ENCODE data around the gene NXPH4. TPM values are rescaled to one million over a fixed set of nuclear protein-coding genes. Genes with fewer than 3 reads are reported as not detected.

Gene NXPH4
- total RNA-seq, 4 donors from 2014 or later = not detected

DNA sequence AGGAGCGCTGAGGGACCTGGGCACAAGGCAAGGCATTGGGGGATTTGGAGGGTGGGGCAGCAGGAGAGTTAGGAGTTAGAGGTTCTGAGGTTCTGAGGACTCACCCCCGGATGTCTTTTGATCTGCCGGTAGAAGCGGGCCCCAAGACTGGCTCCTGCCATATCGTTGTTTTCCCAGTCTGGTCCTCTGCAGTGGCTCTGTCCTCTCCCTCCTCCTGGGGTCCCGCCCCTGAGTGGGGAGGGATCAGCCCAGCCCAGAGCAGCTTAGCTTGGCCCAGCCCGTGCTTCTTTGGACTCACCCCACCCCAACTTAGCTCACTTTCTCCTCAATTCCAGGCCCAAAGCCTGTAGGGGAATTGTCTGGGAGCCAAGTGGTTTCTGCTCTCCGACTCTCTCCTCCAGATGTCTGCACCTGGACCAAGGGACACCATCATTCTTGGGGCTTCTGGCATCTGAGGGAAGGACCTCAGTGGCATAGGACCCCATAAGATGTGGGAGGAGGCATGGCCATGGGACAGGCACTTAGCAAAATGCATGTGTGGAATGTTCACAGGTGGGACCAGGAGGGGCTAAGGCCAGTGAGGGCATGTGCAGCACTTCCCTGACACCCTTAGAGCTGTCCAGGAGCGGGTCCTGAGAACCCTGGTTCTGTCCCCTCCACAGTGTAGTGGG, 20.5 kb downstream of the NXPH4 start:
- 34% methylated on average over 7 of the region's 9 CpGs for WGBS
- TF ChIP-seq, protein P1, sequence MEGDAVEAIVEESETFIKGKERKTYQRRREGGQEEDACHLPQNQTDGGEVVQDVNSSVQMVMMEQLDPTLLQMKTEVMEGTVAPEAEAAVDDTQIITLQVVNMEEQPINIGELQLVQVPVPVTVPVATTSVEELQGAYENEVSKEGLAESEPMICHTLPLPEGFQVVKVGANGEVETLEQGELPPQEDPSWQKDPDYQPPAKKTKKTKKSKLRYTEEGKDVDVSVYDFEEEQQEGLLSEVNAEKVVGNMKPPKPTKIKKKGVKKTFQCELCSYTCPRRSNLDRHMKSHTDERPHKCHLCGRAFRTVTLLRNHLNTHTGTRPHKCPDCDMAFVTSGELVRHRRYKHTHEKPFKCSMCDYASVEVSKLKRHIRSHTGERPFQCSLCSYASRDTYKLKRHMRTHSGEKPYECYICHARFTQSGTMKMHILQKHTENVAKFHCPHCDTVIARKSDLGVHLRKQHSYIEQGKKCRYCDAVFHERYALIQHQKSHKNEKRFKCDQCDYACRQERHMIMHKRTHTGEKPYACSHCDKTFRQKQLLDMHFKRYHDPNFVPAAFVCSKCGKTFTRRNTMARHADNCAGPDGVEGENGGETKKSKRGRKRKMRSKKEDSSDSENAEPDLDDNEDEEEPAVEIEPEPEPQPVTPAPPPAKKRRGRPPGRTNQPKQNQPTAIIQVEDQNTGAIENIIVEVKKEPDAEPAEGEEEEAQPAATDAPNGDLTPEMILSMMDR (IDR thresholded peaks at IDR 0.05) = no peak
- TF ChIP-seq EP300 (IDR thresholded peaks at IDR 0.05) = no peak
- no peak for TF ChIP-seq POLR2AphosphoS5 (IDR thresholded peaks at IDR 0.05)
- no peak for TF ChIP-seq POLR2A (IDR thresholded peaks at IDR 0.05; ENCODE audit: low read depth)
- H3K27ac ChIP-seq (replicated peaks in 1 of 4) = no peak overlapping the region
- intact Hi-C loops (cut with DNase I) = no loop called here
- H3K9me3 ChIP-seq = no peaks in the 10 kb centered on the region
- peaks cover 27 to 33% (median 29%) of the 10 kb centered on the region in 4 donors for H3K36me3 ChIP-seq
- H3K4me1 ChIP-seq = peaks cover 39 to 59% (median 52%) of the 10 kb centered on the region in 4 donors
- no peak for DNase-seq (ENCODE audit: extremely low spot score)
- H3K27me3 ChIP-seq = peaks cover 12 to 78% (median 40%) of the 10 kb centered on the region in 4 donors
- H3K4me3 ChIP-seq = peak overlapping the region; percentile 3 to 31 (median 14)

DNA sequence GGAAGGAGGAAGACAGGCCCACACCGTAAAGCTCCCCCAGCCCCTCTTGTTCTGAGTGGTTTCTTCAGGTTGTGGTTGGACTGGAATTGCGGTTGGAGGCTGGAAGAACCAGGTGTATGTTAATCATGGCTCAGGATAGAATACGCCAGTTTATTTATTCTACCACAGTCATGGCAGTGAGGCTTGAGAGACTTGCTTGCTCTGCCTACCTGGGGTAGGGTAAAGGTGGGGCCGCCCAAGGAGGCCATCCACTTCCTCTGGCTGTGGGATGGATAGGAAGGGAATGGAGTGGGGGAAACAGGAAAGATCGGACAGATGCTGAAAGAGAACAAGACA, 21.0 kb downstream of the NXPH4 start:
- TF ChIP-seq, protein P1 (IDR thresholded peaks at IDR 0.05) = no peak
- TF ChIP-seq POLR2A (IDR thresholded peaks at IDR 0.05; ENCODE audit: low read depth) (no peak), POLR2AphosphoS5 (IDR thresholded peaks at IDR 0.05) (no peak), EP300 (IDR thresholded peaks at IDR 0.05) (no peak)
- intact Hi-C loops (cut with DNase I) = no loop called here
- 58% methylated on average over 5 of the region's 5 CpGs for WGBS
- peaks cover 22 to 28% (median 24%) of the 10 kb centered on the region in 4 donors for H3K36me3 ChIP-seq
- H3K27me3 ChIP-seq = peaks cover 12 to 83% (median 45%) of the 10 kb centered on the region in 4 donors
- no peaks in the 10 kb centered on the region for H3K9me3 ChIP-seq
- peak overlapping the region in 1 of 4 donors; percentile 59 for H3K4me3 ChIP-seq
- H3K4me1 ChIP-seq = peaks cover 43 to 64% (median 57%) of the 10 kb centered on the region in 4 donors
- no peak overlapping the region for H3K27ac ChIP-seq (replicated peaks in 1 of 4)
- DNase-seq (ENCODE audit: extremely low spot score) = no peak

DNA sequence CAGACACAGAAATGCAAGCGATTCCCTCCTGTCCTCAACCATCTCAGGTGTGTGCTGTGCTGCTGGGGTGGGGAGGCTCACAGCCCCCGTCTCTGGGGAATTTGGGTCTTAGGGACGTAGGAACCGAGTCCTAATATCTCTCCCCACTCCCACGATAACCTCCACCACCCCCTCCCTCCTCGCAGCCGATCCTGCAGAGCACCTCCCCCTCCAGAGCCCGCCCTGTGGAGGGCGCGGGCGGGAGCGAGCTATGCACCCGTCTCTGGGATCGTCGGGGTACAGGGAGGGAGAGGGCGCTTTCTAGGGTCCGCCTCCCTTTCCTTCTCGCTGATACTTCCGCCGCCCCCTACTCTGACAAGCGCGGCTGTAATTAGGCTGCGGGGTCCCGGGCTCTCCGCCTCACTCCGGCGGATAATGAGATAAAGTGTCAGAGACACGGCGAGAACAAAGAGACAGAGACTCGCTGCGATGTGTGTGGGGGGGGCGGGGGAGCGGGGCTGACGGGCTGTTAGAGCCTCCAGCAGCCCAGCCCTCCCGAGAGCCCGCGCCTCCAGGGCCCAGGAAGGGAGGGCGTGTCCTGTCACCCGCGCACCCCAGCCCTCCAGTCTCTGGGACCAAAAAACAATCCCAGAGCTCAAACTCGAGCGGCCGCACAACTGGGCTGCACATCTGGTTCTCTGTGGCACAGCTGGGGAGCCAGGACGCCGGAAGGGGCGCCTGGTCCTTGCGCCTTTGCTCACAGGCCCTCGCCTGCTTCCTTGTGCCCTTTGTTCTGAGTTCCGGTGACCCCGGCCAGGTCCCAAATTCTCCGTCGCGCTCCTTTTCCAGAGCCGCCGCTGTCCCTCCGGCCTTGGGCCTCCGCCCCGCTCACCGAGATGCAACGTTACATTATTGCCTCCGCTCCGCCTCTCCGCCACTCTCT, 21.6 kb downstream of the NXPH4 start:
- Histone ChIP-seq H3K4me3 (peak overlapping the region; percentile 58 to 59 (median 59)), H3K9me3 (no peaks in the 10 kb centered on the region), H3K36me3 (peaks cover 15 to 21% (median 18%) of the 10 kb centered on the region in 4 donors), H3K4me1 (peaks cover 50 to 70% (median 63%) of the 10 kb centered on the region in 4 donors), H3K27ac (replicated peaks in 1 of 4) (no peak overlapping the region), H3K27me3 (peaks cover 12 to 86% (median 51%) of the 10 kb centered on the region in 4 donors)
- no peak for DNase-seq (ENCODE audit: extremely low spot score)
- intact Hi-C loops (cut with DNase I) = no loop called here
- WGBS = 7% methylated on average over 59 of the region's 63 CpGs
- TF ChIP-seq, protein P1 (IDR thresholded peaks at IDR 0.05) = no peak
- TF ChIP-seq POLR2A (IDR thresholded peaks at IDR 0.05; ENCODE audit: low read depth) (no peak), EP300 (IDR thresholded peaks at IDR 0.05) (no peak), POLR2AphosphoS5 (IDR thresholded peaks at IDR 0.05) (no peak)

DNA sequence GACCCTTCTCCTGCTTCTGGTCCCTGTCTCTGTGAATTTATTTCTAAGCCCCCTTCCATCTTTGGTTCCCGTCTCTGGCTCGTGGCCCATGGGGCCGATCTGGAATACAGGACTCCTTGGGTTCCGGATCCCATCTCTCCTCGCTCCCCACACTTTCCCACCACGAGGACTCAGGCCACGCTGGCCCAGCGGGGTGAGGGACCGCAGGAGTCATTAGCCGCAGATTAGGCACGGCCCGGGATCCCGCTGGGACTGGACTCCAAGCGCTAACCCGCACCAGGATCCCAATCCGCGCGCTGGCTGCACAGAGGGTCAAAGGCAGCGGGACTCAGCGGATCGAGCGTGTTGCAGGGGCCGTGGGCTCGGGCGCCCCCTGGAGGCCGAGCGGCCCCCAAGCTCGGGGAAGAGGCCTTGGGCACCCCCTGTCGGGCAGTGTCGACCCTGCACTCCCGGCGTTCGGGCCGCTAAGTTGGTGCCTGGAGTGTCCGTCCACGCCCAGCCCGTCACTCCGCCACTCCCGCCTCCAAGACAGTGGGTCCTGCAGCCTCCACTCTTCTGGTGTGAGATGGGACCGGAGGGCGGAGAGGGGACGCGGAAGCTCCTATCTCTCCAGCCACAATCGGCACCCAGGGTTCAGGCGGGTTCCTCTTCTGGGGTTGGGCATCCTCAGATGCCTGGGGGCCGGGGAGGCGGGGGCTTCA, 22.4 kb downstream of the NXPH4 start:
- Histone ChIP-seq H3K27ac (replicated peaks in 1 of 4) (no peak overlapping the region), H3K36me3 (peaks cover 7 to 13% (median 10%) of the 10 kb centered on the region in 4 donors), H3K9me3 (no peaks in the 10 kb centered on the region), H3K4me3 (peak overlapping the region; percentile 58 to 59 (median 59)), H3K4me1 (peaks cover 58 to 78% (median 71%) of the 10 kb centered on the region in 4 donors), H3K27me3 (peaks cover 15 to 95% (median 57%) of the 10 kb centered on the region in 4 donors)
- WGBS = 9% methylated on average over 9 of the region's 47 CpGs
- peak in 1 of 2 donors; percentile 77 for TF ChIP-seq POLR2AphosphoS5 (IDR thresholded peaks at IDR 0.05)
- no peak for TF ChIP-seq EP300 (IDR thresholded peaks at IDR 0.05)
- TF ChIP-seq, protein P1 (IDR thresholded peaks at IDR 0.05) = peak in 2 of 3 experiments; percentile 100
- TF ChIP-seq POLR2A (IDR thresholded peaks at IDR 0.05; ENCODE audit: low read depth) = no peak
- intact Hi-C loops (cut with DNase I) = loop anchor here (1.0 kb wide), 1 partner anchor 24 kb away; no protein-coding TSS in a partner anchor
- peak; percentile 96 for DNase-seq (ENCODE audit: extremely low spot score)

Measured in esophagus muscularis mucosa (tissue), 4 donors.